Mesenchymal stem cell (in vitro differentiated cells and primary cell): ENCODE results near the gene DOCK3.

Experiments
- DNase-seq: peaks from one replicate; pipeline ENCODE4 v3.0.0-alpha.2; 2013
- H2AFZ ChIP-seq: one replicate; pipeline ENCODE4 v1.6.1; 2013; ENCODE audit warnings: low read depth, mild to moderate bottlenecking, control low read depth, inconsistent platforms, low read length, moderate library complexity
- H2AK5ac ChIP-seq: 2 replicates; pipeline ENCODE4 v1.6.1; 2013; ENCODE audit warnings: low read length, moderate library complexity, mild to moderate bottlenecking, inconsistent platforms; ENCODE audit not compliant: severe bottlenecking
- H2BK120ac ChIP-seq: one replicate; pipeline ENCODE4 v1.6.1; 2013; ENCODE audit warnings: low read depth, mild to moderate bottlenecking, inconsistent platforms, low read length, moderate library complexity
- H2BK12ac ChIP-seq, 2 experiments: one replicate each; pipeline ENCODE4 v1.6.1; 2013; ENCODE audit warnings: inconsistent platforms in 2 of 2, low read length in 2 of 2, mild to moderate bottlenecking in 2 of 2, moderate library complexity in 2 of 2, control low read depth in 1 of 2
- H2BK15ac ChIP-seq: one replicate; pipeline ENCODE4 v1.6.1; 2013; ENCODE audit warnings: mild to moderate bottlenecking, low read depth, inconsistent platforms; ENCODE audit not compliant: poor library complexity, severe bottlenecking
- H2BK5ac ChIP-seq: 2 replicates; pipeline ENCODE4 v1.6.1; 2013; ENCODE audit warnings: low read depth, mild to moderate bottlenecking, low read length, control low read depth, inconsistent platforms; ENCODE audit not compliant: poor library complexity, severe bottlenecking
- H3K14ac ChIP-seq, 2 experiments: one replicate each; pipeline ENCODE4 v1.6.1; 2013; ENCODE audit warnings: inconsistent platforms in 2 of 2, low read length in 2 of 2, control low read depth in 1 of 2, mild to moderate bottlenecking in 1 of 2, moderate library complexity in 1 of 2
- H3K18ac ChIP-seq, 2 experiments: one replicate each; pipeline ENCODE4 v1.6.1; 2013; ENCODE audit warnings: inconsistent platforms in 2 of 2, low read length in 2 of 2, control low read depth in 1 of 2, low read depth in 1 of 2, mild to moderate bottlenecking in 1 of 2
- H3K23ac ChIP-seq, 2 experiments: one replicate each; pipeline ENCODE4 v1.6.1; 2013; ENCODE audit warnings: inconsistent platforms in 2 of 2, low read length in 2 of 2, mild to moderate bottlenecking in 2 of 2, moderate library complexity in 2 of 2, control low read depth in 1 of 2
- H3K27ac ChIP-seq: 2 replicates; pipeline ENCODE4 v1.5.1; 2013; ENCODE audit warnings: mild to moderate bottlenecking, moderate library complexity, low read length, control low read depth, inconsistent platforms; ENCODE audit not compliant: poor library complexity, severe bottlenecking
- H3K27me3 ChIP-seq, 2 experiments: 2 replicates each; pipeline versions ENCODE4 v1.6.1 to v1.7.0; 2013; ENCODE audit warnings: low read length in 2 of 2, mild to moderate bottlenecking in 2 of 2, moderate library complexity in 2 of 2, control low read depth in 1 of 2, inconsistent platforms in 1 of 2; ENCODE audit not compliant: control insufficient read depth in 1 of 2, insufficient read depth in 1 of 2
- H3K36me3 ChIP-seq, 2 experiments: 2 replicates each; pipeline versions ENCODE4 v1.6.1 to v1.7.0; 2013; ENCODE audit warnings: low read length in 2 of 2, control low read depth in 1 of 2, inconsistent platforms in 1 of 2, low read depth in 1 of 2, mild to moderate bottlenecking in 1 of 2; ENCODE audit not compliant: insufficient read depth in 2 of 2, control insufficient read depth in 1 of 2
- H3K4ac ChIP-seq, 2 experiments: one replicate each; pipeline ENCODE4 v1.6.1; 2013; ENCODE audit warnings: inconsistent platforms in 2 of 2, low read length in 2 of 2, mild to moderate bottlenecking in 2 of 2, moderate library complexity in 2 of 2, control low read depth in 1 of 2, low read depth in 1 of 2
- H3K4me1 ChIP-seq: 2 replicates; pipeline ENCODE4 v1.6.1; 2013; ENCODE audit warnings: low read depth, low read length, control low read depth; ENCODE audit not compliant: control insufficient read depth, insufficient read depth
- H3K4me2 ChIP-seq: 2 replicates; pipeline ENCODE4 v1.6.1; 2013; ENCODE audit warnings: low read length, mild to moderate bottlenecking, inconsistent platforms; ENCODE audit not compliant: poor library complexity, severe bottlenecking
- H3K4me3 ChIP-seq, 2 experiments: 2 replicates each; pipeline versions ENCODE4 v1.5.1 to v1.7.0; 2013; ENCODE audit warnings: low read length in 2 of 2, mild to moderate bottlenecking in 2 of 2, control low read depth in 1 of 2, low read depth in 1 of 2; ENCODE audit not compliant: insufficient read depth in 1 of 2
- H3K79me1 ChIP-seq: replicated peaks from 2 replicates; pipeline ENCODE4 v1.6.1; 2013; ENCODE audit warnings: mild to moderate bottlenecking, control low read depth, low read length, inconsistent platforms; ENCODE audit not compliant: poor library complexity, severe bottlenecking
- H3K9ac ChIP-seq: 2 replicates; pipeline ENCODE4 v1.7.0; 2013; ENCODE audit warnings: mild to moderate bottlenecking, low read length, moderate library complexity
- H3K9me3 ChIP-seq: 2 replicates; pipeline ENCODE4 v1.7.0; 2013; ENCODE audit warnings: mild to moderate bottlenecking, low read length; ENCODE audit not compliant: control insufficient read depth
- H4K8ac ChIP-seq: one replicate; pipeline ENCODE4 v1.6.1; 2013; ENCODE audit warnings: inconsistent platforms, mild to moderate bottlenecking, low read length, moderate library complexity
- H4K91ac ChIP-seq: one replicate; pipeline ENCODE4 v1.6.1; 2013; ENCODE audit warnings: mild to moderate bottlenecking, low read length, inconsistent platforms
- WGBS: methylation state at CpG from one replicate; pipeline ENCODE4 v1.1.7; 2013; ENCODE audit warnings: mixed read lengths; 5-methylcytosine and 5-hydroxymethylcytosine counted together

DOCK3 gene

GRCh38 chr3:51052562-51052961, 377.8 kb downstream of the DOCK3 start:
- Histone ChIP-seq H3K27me3 (no peaks in the 10 kb centered on the region), H2BK12ac (no peak overlapping the region), H2AFZ (no peak overlapping the region), H3K9me3 (no peaks in the 10 kb centered on the region), H3K4me3 (no peak overlapping the region), H2BK120ac (no peak overlapping the region), H3K4me2 (no peak overlapping the region), H4K8ac (no peak overlapping the region), H3K4me1 (no peaks in the 10 kb centered on the region), H3K79me1 (no peaks in the 10 kb centered on the region), H3K27ac (no peak overlapping the region), H3K4ac (no peak overlapping the region), H3K9ac (no peak overlapping the region), H3K18ac (no peak overlapping the region), H2AK5ac (no peak overlapping the region), H3K36me3 (no peaks in the 10 kb centered on the region), H3K14ac (no peak overlapping the region), H2BK15ac (no peak overlapping the region), H3K23ac (no peak overlapping the region), H2BK5ac (no peak overlapping the region), H4K91ac (no peak overlapping the region)
- WGBS: 67% methylated on average over 1 of the region's 1 CpG
- DNase-seq: no peak

GRCh38 chr3:51057121-51057520, 382.4 kb downstream of the DOCK3 start:
- Histone ChIP-seq H2BK12ac (no peak overlapping the region), H3K27ac (no peak overlapping the region), H2BK5ac (no peak overlapping the region), H3K36me3 (no peaks in the 10 kb centered on the region), H4K91ac (no peak overlapping the region), H3K9me3 (no peaks in the 10 kb centered on the region), H3K79me1 (no peaks in the 10 kb centered on the region), H3K18ac (no peak overlapping the region), H3K9ac (no peak overlapping the region), H3K4me3 (no peak overlapping the region), H3K4me1 (no peaks in the 10 kb centered on the region), H3K4me2 (no peak overlapping the region), H3K14ac (no peak overlapping the region), H2BK120ac (no peak overlapping the region), H2BK15ac (no peak overlapping the region), H3K23ac (no peak overlapping the region), H2AFZ (no peak overlapping the region), H3K27me3 (no peaks in the 10 kb centered on the region), H4K8ac (no peak overlapping the region), H2AK5ac (no peak overlapping the region), H3K4ac (no peak overlapping the region)
- DNase-seq: no peak
- no CpG with 5 or more reads among the region's 1 CpG for WGBS

GRCh38 chr3:51063053-51063452, 388.3 kb downstream of the DOCK3 start:
- H3K27me3 ChIP-seq: no peaks in the 10 kb centered on the region
- H3K9ac ChIP-seq: no peak overlapping the region
- H2AFZ ChIP-seq: no peak overlapping the region
- H3K27ac ChIP-seq: no peak overlapping the region
- H3K14ac ChIP-seq: no peak overlapping the region
- H2AK5ac ChIP-seq: no peak overlapping the region
- no peak overlapping the region for H2BK15ac ChIP-seq
- DNase-seq: no peak
- no peak overlapping the region for H2BK12ac ChIP-seq
- H3K23ac ChIP-seq: no peak overlapping the region
- H3K36me3 ChIP-seq: no peaks in the 10 kb centered on the region
- H3K18ac ChIP-seq: no peak overlapping the region
- 60% methylated on average over 1 of the region's 1 CpG for WGBS
- no peak overlapping the region for H4K8ac ChIP-seq
- no peaks in the 10 kb centered on the region for H3K9me3 ChIP-seq
- no peak overlapping the region for H4K91ac ChIP-seq
- H2BK120ac ChIP-seq: no peak overlapping the region
- H3K4me2 ChIP-seq: no peak overlapping the region
- H3K4ac ChIP-seq: no peak overlapping the region
- H3K79me1 ChIP-seq: no peaks in the 10 kb centered on the region
- H3K4me3 ChIP-seq: no peak overlapping the region
- H2BK5ac ChIP-seq: no peak overlapping the region
- no peaks in the 10 kb centered on the region for H3K4me1 ChIP-seq

- Histone ChIP-seq H3K18ac (no peak overlapping the region), H2BK5ac (no peak overlapping the region), H3K14ac (no peak overlapping the region), H4K8ac (no peak overlapping the region), H3K27ac (no peak overlapping the region), H2BK120ac (no peak overlapping the region), H2BK12ac (no peak overlapping the region), H2BK15ac (no peak overlapping the region), H3K9ac (no peak overlapping the region), H3K23ac (no peak overlapping the region), H3K27me3 (no peaks in the 10 kb centered on the region), H3K4me1 (no peaks in the 10 kb centered on the region), H3K4me2 (no peak overlapping the region), H3K79me1 (no peaks in the 10 kb centered on the region), H4K91ac (no peak overlapping the region), H2AK5ac (no peak overlapping the region), H3K9me3 (no peaks in the 10 kb centered on the region), H3K4me3 (no peak overlapping the region), H2AFZ (no peak overlapping the region), H3K4ac (no peak overlapping the region), H3K36me3 (no peaks in the 10 kb centered on the region)
- 86% methylated on average over 1 of the region's 2 CpGs for WGBS
- DNase-seq: no peak
Measured at GRCh38 chr3:51075221-51075775, 400.6 kb downstream of the DOCK3 start.
